GM19099 (cell line): ENCODE results near the gene TARBP1.

Source experiments
- POLR2A ChIP-seq: IDR thresholded peaks from 3 replicates; pipeline ENCODE4 v1.6.1; 2011; ENCODE audit warnings: low read depth; ENCODE audit not compliant: insufficient read length; ENCODE audit errors: extremely low read depth

The TARBP1 gene

GRCh38 chr1:234509457-234510328, 30.7 kb upstream of the TARBP1 start:
- no peak for TF ChIP-seq POLR2A

- TF ChIP-seq POLR2A = no peak
Observed at GRCh38 chr1:234507626-234508387, 28.8 kb upstream of the TARBP1 start.

GRCh38 chr1:234507089-234507488, 28.1 kb upstream of the TARBP1 start:
- no peak for TF ChIP-seq POLR2A

GRCh38 chr1:234505769-234506102, 26.8 kb upstream of the TARBP1 start:
- no peak for TF ChIP-seq POLR2A

GRCh38 chr1:234504969-234505768, 26.2 kb upstream of the TARBP1 start:
- TF ChIP-seq POLR2A = no peak

- no peak for TF ChIP-seq POLR2A
Observed at GRCh38 chr1:234503193-234504050, 24.4 kb upstream of the TARBP1 start.

- TF ChIP-seq POLR2A = no peak
Observed at GRCh38 chr1:234502785-234503184, 23.8 kb upstream of the TARBP1 start.

- TF ChIP-seq POLR2A = no peak
Observed at GRCh38 chr1:234500269-234500668, 21.3 kb upstream of the TARBP1 start.

- TF ChIP-seq POLR2A = no peak
Observed at GRCh38 chr1:234499943-234500245, 20.9 kb upstream of the TARBP1 start.

GRCh38 chr1:234499119-234499942, 20.4 kb upstream of the TARBP1 start:
- no peak for TF ChIP-seq POLR2A

GRCh38 chr1:234498448-234499118, 19.6 kb upstream of the TARBP1 start:
- TF ChIP-seq POLR2A = no peak

GRCh38 chr1:234497589-234497988, 18.6 kb upstream of the TARBP1 start:
- no peak for TF ChIP-seq POLR2A
